COR-L47 (cell line): Measurements from ENCODE around the gene ITPR3.
A peak's percentile ranks its signal among the peaks of the same experiment; 100 is the strongest.

Experiments
- DNase-seq: peaks from one replicate; lab custom pipeline; 2025; lab: John Stamatoyannopoulos, UW

Gene ITPR3

DNA sequence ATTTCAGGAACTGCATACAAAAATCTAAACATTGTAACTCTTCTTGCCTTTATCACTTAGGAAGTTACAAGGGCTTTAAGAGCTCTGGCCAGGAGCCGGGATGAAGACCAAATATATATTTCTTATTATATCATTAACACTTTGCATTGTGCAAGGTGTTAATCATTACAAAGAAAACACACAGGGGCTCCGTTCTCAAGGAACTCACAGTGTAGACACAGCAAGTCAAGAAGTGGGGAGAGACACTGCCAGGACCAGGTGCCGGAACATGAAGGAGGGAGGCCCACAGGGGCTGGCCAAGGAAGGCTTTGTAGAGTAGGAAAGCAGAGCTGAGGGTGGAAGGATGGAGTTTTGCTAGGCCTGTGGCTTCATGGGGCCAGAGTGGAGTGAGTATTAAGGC is 17.4 kb downstream of the ITPR3 start:
- no peak for DNase-seq

DNA sequence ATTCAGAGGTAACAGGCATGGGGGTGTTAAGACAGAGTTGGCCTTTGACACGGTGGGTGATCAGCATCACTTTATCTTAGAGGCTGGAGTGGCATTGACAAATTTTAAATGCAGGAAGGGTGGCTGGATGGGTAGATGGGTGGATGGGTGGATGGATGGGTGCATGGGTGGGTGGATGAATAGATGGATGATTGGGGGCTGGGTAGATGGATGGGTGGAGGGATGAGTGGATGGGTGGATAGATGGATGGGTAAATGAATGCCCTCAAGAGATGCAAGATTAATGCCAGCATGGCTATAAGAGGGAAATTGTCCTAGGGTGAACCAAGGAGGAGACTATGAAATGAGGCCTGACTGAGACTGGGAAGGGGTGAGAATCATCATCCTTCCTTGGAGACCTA is 18.4 kb downstream of the ITPR3 start:
- DNase-seq: no peak

DNA sequence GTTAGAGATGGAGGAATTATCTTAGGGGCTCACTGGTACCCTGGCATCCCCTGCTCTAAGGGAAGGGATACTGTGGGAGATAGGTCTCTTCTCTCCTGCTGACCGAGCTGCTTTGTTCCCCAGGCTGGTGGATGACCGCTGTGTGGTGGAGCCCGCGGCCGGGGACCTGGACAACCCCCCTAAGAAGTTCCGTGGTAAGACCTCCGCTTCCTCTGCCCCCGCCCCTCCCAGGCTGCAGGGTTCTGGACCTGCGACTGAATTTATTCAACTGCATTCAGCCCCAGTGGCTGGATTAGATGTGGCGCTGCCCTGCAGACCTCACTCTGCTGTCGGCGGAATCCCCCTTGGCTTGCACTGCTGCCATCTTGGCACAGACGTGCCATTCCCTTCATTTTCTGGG is 19.2 kb downstream of the ITPR3 start:
- no peak for DNase-seq

DNA sequence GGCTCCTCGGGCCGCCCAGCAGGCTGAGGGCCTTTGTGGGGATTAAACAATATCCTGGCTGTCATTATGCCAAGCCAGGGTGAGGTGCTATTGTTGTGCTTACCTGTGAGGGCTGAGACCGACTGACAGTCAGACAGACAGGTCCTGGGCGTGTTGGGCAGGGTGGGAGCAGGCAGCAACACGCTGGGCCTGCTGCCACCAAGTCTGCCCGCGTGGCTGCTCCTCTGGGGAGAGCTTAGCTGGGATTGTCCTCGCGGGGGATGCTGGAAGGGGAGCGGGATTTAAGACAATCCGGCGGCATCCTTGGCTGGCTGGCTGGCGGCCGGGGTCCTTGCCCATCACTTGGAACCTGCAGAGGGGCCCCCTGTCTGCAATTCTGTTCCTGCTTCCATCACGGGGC is 20.0 kb downstream of the ITPR3 start:
- DNase-seq: no peak

DNA sequence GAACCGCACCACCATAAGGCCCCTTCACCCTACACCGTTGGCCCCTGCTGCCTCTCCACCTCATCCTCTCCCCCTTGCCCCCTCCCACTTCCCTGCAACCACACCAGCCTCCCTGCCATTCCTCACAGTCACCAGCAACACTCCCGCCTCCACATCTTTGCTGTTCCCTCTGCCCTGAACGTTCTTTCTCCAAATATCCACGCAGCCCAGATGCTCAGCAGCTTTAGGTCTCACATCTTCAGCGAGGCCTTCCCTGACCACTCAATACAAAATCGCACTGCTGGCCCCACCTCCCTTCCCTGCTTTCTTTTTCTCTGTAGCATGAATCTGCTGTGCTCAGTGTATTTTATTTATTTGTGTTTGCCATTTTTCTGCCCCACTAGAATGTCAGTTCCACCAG is 20.5 kb downstream of the ITPR3 start:
- DNase-seq: no peak

DNA sequence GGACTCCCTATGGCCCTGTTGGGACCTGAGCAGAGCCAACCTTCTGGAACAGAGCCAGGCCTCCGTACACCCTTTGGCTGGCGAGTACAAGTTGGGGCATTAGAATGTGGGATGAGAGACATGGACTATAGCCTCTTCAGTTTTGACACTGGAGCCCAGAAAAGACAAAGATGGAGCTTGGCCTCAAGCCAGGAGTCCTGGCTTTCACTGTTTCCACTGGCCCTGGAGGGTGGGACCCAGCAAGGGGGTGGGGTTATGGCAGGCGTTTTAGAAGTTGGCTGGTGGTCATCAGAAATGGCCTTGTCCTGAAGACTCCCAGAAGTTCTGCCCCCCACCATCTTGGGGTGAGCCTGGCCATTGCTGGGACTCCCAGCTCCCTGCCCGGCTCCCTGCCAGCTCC is 21.8 kb downstream of the ITPR3 start:
- no peak for DNase-seq

DNA sequence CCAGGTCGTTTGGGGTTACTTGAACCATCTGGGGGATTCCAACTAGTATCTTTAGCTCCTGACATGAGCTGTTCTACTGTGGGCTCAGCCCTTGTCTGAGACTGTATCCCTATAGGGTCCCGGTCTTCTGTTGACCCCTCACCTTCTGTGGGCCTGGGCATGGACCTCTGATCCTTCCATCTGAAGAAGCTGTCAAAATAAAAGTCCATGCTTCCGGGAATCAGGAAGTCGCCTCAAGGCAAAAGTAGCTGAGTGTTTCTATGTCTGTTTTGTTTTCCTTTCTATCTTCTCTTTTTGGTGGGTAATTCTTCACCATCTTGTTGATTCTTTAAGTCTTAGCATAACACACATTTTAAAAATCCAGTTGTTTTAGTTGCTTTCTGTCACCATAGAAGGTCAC is 30.3 kb downstream of the ITPR3 start:
- DNase-seq: no peak

DNA sequence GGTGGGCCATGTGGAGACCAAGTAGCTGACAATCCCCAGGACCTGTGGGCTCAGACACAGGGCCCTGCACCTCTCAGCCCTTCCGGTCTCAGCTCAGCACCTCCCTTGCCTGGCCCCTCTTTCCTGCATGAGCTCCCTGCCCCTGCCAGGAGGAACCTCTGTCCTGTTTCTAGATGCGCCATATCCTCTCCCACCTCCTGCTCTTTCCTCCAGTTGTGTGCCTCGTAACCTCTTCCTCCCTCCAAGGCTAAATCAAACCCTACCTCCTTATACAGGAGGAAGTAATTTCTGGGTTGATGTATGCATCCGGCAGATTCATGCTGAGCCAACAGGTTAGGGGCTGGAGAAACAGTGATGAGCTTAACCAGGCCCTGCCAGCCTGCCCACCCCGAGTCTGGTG is 30.9 kb downstream of the ITPR3 start:
- no peak for DNase-seq

DNA sequence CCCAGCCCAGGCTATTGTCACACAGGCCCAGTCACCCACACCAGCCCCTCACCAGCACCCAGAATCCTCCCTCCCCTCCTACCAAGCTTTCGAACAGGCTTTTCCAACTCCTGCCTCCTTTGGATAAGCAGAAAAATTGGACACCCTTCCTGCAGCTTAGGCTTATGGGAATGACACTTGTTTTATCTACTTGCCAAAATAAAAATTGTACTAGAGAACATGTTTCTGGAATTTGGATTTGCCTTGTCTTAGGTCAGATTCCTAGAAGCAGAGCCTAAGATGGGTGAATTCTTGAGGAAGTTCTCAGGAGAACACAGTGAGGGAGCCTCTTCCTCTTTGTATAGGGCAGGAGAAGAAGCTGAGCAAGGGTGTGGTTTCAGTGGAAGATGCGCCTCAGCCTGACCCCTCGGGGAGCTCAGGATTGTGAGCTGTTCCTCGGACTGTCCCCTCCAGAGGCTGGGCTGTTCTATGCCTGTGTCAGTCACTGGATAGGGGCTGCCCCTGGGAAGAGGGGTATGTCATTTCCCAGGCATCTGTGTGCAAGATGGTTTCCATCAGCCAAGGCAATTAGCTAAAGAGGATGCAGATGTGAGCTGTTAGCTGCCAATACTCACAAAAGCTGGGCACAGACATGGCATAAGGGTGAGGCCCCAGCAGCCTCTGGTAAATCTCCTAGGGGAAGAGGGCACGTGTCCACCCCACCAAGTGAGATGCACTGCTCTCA is 33.9 kb downstream of the ITPR3 start:
- no peak for DNase-seq

DNA sequence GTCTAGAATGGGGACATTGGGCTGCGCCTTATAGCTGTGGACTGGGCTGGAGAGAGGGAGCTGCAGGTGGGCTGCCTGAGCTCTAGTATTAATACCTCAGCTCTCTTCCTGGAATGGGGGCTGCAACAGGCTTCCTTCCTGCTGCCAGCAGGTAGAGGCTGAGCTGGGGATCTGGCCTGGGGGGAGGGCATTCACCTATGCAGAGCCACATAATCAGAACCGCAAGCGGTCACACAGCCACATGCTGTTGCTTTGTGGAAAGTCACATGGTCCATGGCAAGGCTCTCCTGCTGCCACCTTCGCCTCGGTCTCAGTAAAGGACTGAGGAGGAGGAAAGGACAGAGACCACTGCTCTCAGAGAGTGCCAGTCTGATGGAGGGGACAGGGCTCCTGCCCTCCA is 35.7 kb downstream of the ITPR3 start:
- no peak for DNase-seq

DNA sequence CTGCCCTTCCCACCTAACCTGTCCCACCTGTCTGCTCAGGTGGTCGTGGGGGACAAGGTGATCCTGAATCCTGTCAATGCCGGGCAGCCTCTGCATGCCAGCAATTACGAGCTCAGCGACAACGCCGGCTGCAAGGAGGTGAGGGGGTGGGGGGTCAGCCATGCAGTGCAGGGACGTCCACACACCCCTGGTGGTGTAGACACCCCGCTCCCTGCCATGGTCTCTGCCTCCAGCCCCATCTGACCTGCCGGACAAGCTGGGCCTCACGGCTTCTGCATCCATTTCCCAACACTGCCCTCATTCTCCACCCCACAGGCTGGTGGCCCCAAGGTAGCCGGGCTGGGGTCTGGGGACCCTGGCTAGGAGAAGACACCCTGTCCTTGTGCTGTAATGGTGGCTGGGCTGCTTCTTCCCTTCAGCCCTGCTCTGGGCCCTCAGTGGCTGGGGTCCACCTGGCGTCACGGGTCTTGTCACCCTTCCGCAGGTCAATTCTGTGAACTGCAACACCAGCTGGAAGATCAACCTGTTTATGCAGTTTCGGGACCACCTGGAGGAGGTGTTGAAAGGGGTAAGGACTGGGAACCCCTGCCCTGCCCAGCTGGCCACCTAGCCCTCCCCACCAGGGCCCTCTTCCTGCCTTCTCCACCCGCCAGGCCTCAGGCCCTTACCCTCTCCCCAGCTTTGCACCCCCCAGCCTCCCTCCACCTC is 38.0 kb downstream of the ITPR3 start:
- no peak for DNase-seq

DNA sequence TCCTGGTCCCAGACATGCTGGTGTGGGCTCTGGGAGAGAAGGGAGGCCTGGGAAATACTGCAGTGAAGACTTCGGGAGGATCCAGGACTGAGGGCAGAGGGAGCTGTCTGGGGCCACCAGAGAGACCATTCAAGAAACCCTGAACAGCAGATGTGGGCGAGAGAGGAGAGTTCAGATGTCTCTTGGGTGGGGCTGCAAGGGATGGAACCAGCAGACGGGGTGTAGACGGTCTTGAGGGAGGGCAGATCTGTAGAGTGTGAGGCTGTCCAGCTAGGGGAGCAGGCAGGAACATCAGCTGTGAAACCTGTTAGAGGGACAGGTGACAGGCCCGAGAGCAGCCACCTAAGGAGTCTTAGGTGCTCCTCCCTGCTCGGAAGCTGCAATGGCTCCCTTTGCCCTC is 38.9 kb downstream of the ITPR3 start:
- DNase-seq: no peak

DNA sequence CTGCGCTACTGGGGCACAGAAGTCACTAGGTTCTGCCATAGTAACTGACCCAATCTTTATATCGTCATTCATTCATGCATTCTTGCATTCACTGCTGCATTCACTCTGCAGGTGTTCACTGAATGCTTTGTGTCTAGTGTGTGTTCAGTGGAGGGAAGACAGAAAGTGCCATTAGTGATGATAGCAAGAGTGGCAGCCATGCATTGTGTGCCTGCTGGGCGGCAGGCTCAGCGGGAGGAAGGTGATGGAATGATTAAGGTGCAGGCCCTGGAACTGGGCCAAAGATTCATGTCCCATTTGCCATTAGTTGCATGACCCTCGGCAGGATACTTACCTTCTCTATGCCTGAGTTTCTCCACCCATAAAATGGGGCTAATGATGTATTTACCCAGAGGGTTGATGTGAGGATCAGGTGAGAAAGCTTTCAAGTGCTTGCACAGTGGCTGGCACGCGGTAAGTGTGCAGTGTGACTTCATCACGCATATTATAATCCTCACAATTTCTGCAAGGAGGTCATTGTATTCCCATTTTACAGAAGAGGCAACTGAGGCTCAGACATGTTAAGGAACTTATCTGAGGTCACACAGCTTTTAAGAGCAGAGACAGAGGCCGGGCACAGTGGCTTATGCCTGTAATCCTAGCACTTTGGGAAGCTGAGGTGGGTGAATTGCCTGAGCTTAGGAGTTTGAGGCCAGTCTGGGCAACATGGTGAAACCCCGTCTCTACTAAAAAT is 40.1 kb downstream of the ITPR3 start:
- peak; percentile 7 for DNase-seq

DNA sequence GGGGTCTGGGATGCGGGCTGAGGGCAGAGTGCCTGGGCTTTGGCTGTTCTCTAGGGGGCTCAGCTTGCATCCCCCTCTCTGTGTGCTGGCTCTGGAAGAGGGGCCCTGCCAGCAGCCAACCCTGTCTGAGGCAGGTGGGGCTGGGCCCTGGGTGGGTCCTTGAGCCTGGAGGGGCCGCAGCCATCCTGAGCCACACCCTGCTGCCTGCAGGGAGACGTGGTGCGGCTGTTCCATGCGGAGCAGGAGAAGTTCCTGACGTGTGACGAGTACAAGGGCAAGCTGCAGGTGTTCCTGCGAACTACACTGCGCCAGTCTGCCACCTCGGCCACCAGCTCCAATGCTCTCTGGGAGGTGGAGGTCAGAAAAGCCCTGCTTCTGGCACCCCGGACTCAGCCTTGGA is 41.2 kb downstream of the ITPR3 start:
- DNase-seq: no peak

DNA sequence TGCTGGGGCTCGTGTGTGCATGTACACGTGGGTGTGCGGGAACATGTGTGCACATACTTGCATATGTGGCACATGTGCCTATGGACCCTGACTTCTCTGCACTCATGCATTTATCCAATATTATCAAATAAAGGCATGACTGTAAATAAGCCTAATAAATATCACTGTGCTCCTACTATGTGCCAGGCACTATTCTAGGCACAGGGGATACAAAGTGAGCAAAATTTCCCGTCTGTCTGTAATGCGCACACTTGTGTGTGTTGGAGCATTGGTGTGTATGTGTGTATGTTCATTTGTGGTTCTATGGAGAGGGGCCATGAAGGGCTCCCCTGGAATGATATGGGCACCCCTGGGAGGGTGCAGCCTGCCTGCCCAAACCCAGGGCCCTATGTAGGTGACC is 41.9 kb downstream of the ITPR3 start:
- DNase-seq: no peak

DNA sequence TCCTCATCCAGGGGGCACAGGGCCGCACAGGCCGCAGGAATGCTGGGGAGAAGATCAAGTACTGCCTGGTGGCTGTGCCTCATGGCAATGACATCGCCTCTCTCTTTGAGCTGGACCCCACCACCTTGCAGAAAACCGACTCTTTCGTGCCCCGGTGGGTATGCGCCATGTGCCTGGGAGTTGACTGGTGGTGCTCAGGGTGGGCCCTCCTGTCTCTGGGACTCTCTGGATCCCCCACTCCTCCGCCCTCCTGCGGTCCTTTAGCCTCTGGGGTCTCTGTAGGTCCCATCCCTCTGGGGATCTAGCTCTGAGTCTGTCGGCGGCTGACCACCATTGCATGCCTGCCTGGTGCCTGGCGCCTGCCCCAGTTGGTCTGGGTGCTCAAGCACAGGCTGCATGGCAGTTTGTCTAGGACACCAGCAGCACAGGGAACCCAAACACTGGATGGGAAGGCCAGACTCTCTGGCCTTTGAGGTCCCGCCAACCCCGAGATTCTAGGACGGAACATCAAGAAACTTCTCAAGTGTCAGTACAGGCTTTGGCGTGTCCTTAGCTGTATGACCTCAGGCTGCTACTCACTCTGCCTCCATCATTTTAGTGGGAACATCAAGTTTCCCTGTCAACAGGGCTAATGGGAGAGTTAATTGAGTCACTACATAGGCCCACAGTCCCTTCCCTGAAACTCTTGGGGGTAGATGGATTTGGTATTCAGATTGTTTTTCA is 42.8 kb downstream of the ITPR3 start:
- DNase-seq: no peak

DNA sequence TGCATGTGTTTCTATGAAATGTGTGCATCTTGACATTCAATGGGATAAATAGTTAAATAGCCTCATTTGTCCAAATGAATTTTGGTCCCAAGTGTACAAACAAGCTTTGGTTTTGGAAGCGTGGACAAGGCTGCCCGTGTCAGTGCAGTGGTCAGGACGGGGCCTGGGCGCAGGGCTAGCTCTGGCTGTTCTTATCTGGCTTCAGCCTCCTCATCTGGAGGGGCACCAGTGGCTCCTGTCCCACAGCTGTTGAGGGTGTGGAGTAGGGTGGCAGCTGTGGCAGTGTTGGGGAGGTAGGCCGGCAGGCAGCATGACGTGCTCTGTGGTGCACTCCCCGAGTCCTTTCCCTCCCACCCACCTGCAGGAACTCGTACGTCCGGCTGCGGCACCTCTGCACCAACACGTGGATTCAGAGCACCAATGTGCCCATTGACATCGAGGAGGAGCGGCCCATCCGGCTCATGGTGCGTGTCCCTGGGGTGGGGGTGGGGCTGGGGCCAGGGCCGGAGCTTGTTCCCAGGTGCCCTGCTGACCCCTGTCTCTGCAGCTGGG is 43.5 kb downstream of the ITPR3 start:
- no peak for DNase-seq

DNA sequence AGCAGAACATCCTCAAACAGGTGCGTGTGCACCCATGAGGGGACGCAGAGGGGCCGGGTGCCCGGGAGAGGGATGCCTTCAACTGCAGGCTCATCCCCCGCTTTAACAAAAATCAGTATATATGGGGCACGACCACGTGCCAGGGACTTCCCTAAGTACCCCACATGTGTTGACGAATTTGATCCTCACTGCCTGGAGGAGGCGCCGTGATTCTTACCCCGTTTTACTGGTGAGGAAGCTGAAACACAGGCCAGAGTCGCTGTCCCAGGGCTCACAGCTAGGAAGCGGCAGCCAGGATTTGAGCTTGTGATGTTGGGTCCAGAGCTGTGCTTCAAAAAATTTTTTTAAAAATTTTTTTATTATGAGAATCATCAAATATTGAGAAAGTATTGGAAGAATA is 44.8 kb downstream of the ITPR3 start:
- DNase-seq: no peak

DNA sequence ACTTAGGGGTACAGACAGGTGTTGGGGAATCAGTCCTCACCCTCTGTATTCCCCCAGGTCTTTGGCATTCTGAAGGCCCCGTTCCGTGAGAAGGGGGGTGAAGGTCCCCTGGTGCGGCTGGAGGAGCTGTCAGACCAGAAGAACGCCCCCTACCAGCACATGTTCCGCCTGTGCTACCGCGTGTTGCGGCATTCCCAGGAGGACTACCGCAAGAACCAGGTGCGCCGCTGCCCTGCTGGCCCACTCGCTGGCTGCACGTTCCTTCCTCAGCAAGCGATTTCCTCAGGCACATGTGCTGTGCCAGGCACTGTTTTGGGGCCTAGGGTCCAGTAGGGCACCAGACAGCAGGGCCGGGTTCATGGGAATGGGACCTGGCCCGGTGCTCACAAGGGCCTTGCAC is 46.0 kb downstream of the ITPR3 start:
- DNase-seq: no peak

DNA sequence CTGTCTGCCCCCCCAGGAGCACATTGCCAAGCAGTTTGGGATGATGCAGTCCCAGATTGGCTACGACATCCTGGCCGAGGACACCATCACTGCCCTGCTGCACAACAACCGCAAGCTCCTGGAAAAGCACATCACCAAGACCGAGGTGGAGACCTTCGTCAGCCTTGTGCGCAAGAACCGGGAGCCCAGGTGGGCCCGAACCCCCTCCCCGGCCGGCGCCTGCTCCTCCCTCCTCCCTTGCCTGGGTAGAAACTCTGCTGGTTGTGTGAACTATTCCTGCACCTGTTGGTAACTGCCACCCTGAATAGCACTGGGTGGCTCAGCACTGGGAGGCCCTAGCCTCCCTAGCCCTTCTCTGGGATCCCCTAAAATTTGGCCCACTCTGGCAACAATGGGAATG is 46.7 kb downstream of the ITPR3 start:
- DNase-seq: no peak

DNA sequence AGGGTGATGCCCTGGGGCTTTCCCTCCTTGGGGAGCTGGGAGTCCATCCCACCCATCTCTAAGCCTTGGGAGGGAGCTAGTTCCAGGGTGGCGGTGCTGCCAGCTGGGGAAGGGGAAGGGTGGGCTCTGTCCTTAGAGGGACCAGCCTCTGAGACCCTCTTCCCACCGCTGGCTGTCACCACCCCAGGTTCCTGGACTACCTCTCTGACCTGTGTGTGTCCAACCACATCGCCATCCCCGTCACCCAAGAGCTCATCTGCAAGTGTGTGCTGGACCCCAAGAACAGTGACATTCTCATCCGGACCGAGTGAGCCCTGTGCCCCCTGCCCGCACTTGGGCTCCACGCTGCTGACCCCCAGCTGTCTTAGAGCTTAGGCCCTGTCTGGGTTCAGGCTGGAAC is 47.2 kb downstream of the ITPR3 start:
- no peak for DNase-seq

DNA sequence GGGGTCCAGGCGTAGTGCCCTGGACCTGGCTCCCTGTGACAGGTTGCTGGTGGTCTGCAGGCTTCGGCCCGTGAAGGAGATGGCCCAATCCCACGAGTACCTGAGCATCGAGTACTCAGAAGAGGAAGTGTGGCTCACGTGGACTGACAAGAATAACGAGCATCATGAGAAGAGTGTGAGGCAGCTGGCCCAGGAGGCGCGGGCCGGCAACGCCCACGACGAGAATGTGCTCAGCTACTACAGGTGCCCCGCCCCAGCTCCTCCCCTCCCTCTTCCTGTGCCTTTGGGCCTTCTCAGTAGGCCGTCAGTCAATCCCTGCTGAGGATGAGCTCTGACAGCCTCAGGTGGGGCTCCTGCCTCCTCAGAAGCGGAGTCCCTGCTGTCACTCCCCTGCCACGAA is 47.8 kb downstream of the ITPR3 start:
- DNase-seq: no peak
